K562 (cell line): Measurements from ENCODE around the gene RNF168. TPM values are rescaled to one million over a fixed set of nuclear protein-coding genes. Genes with fewer than 3 reads are reported as not detected.
A peak's percentile ranks its signal among the peaks of the same experiment; 100 is the strongest.

Source experiments
- ELF2 ChIP-seq: fragments of 250-450 bp; sonication (Bioruptor Pico); IDR thresholded peaks from 2 replicates; pipeline ENCODE4 v1.5.0; 2021; ENCODE audit warnings: mild to moderate bottlenecking
- ESRRA ChIP-seq: fragments of 450-650 bp; IDR thresholded peaks from 2 replicates; pipeline ENCODE4 v1.6.1; 2014; ENCODE audit warnings: low read depth, mild to moderate bottlenecking, moderate library complexity, borderline replicate concordance
- GATAD2B ChIP-seq: fragments of 450-650 bp; IDR thresholded peaks from 2 replicates; pipeline ENCODE4 v1.6.1; 2017; ENCODE audit warnings: mild to moderate bottlenecking, borderline replicate concordance
- MAZ ChIP-seq, 2 experiments: fragments of 450-650 bp in 1 of 2; sonication (generic) in 1 of 2; formaldehyde crosslinking; IDR thresholded peaks in 1 of 2; conservative IDR thresholded peaks in 1 of 2; 2 replicates each; pipeline versions ENCODE4 v1.4.0 to v1.5.0; 2020; ENCODE audit warnings: mild to moderate bottlenecking in 1 of 2, missing genetic modification reagents in 1 of 2
- OTX1 ChIP-seq: fragments of 450-650 bp; formaldehyde crosslinking; IDR thresholded peaks from 2 replicates; pipeline ENCODE4 v1.4.0; 2022; ENCODE audit warnings: mild to moderate bottlenecking
- RB1 ChIP-seq: fragments of 450-650 bp; IDR thresholded peaks from 2 replicates; pipeline ENCODE4 v1.6.1; 2017; ENCODE audit warnings: low read depth, mild to moderate bottlenecking
- SMARCB1 ChIP-seq: IDR thresholded peaks from 2 replicates; pipeline ENCODE4 v1.6.1; 2011; ENCODE audit warnings: improper control_type of control experiment, low read depth; ENCODE audit not compliant: insufficient read length
- SNRNP70 ChIP-seq: fragments of 200-400 bp; formaldehyde crosslinking; optimal IDR thresholded peaks from 2 replicates; pipeline ENCODE3; 2017; ENCODE audit warnings: low read depth, low read length
- ZNF324 ChIP-seq: fragments of 250-450 bp; sonication (Bioruptor Pico); IDR thresholded peaks from 2 replicates; pipeline ENCODE4 v1.4.0; 2020; ENCODE audit warnings: mild to moderate bottlenecking
- ZNF699 ChIP-seq: fragments of 250-450 bp; sonication (Bioruptor Pico); IDR thresholded peaks from 2 replicates; pipeline ENCODE4 v1.8.0; 2021; ENCODE audit warnings: mild to moderate bottlenecking, moderate library complexity; ENCODE audit not compliant: insufficient replicate concordance
- polyA plus RNA-seq, 8 experiments: library from polyadenylated mRNA; depleted of rRNA in 4 of 8; stranded (reverse) in 5 of 8; unstranded in 3 of 8; fragments of >200 nt; fragmentation: Nextera tagmentation in 2 of 8; fragmentation: Illumina TruSeq in 1 of 8; extraction: Ambion mirVana in 2 of 8; extraction: Trizol in 1 of 8; gene quantifications; 2 replicates each; pipeline versions ENCODE4 v1.2.1 to v1.2.3, GENCODE V29; 2011 to 2014; ENCODE audit warnings: inconsistent platforms in 1 of 8, missing spikeins in 1 of 8
- total RNA-seq, 7 experiments: library from RNA; depleted of rRNA in 6 of 7; stranded (reverse); fragments of >200 nt in 6 of 7; fragmentation: Illumina TruSeq in 2 of 7; extraction: Trizol in 2 of 7; gene quantifications; 2 replicates each; pipeline versions ENCODE4 v1.2.1 to v1.2.3, GENCODE V29; 2011 to 2021; ENCODE audit warnings: low replicate concordance in 1 of 7
- TF ChIP-seq, protein P1 (sequence below): fragments of 450-650 bp; IDR thresholded peaks from 2 replicates; pipeline ENCODE4 v1.6.1; 2014; ENCODE audit warnings: low read depth, mild to moderate bottlenecking, moderate library complexity, borderline replicate concordance
- TF ChIP-seq, protein P2 (sequence below): sonication (generic); formaldehyde crosslinking; IDR thresholded peaks from 2 replicates; pipeline ENCODE4 v1.8.0; 2023; ENCODE audit warnings: missing genetic modification reagents, mild to moderate bottlenecking, borderline replicate concordance

The RNF168 gene
- total and polyA plus RNA-seq, 9 of the 15 experiments (the other 6 are each of a cell fraction or from before 2014, with no cell fraction given), result 6.0 to 32.1 (median 16.6) TPM

GRCh38 chr3:196528639-196529233 is 25.2 kb upstream of the RNF168 start (continued):
- TF ChIP-seq, protein P1, sequence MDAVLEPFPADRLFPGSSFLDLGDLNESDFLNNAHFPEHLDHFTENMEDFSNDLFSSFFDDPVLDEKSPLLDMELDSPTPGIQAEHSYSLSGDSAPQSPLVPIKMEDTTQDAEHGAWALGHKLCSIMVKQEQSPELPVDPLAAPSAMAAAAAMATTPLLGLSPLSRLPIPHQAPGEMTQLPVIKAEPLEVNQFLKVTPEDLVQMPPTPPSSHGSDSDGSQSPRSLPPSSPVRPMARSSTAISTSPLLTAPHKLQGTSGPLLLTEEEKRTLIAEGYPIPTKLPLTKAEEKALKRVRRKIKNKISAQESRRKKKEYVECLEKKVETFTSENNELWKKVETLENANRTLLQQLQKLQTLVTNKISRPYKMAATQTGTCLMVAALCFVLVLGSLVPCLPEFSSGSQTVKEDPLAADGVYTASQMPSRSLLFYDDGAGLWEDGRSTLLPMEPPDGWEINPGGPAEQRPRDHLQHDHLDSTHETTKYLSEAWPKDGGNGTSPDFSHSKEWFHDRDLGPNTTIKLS, result peak; percentile 53; the same call in 1 of the 2 replicates
- TF ChIP-seq ELF2 (CRISPR knock-in tag) (no peak), OTX1 (CRISPR knock-in tag) (no peak), GATAD2B (peak; percentile 80), ZNF324 (CRISPR knock-in tag) (no peak), MAZ (CRISPR knock-in tag; conservative IDR thresholded peaks at IDR 0.05 in 1 of 2, IDR thresholded peaks at IDR 0.05 in 1 of 2) (peak; percentile 61 to 65; a peak in 3 of 4 replicates), ZNF699 (CRISPR knock-in tag) (no peak), SNRNP70 (no peak), SMARCB1 (no peak), RB1 (peak; percentile 93), ESRRA (peak; percentile 58; the same call in 1 of the 2 replicates)
- TF ChIP-seq, protein P2, sequence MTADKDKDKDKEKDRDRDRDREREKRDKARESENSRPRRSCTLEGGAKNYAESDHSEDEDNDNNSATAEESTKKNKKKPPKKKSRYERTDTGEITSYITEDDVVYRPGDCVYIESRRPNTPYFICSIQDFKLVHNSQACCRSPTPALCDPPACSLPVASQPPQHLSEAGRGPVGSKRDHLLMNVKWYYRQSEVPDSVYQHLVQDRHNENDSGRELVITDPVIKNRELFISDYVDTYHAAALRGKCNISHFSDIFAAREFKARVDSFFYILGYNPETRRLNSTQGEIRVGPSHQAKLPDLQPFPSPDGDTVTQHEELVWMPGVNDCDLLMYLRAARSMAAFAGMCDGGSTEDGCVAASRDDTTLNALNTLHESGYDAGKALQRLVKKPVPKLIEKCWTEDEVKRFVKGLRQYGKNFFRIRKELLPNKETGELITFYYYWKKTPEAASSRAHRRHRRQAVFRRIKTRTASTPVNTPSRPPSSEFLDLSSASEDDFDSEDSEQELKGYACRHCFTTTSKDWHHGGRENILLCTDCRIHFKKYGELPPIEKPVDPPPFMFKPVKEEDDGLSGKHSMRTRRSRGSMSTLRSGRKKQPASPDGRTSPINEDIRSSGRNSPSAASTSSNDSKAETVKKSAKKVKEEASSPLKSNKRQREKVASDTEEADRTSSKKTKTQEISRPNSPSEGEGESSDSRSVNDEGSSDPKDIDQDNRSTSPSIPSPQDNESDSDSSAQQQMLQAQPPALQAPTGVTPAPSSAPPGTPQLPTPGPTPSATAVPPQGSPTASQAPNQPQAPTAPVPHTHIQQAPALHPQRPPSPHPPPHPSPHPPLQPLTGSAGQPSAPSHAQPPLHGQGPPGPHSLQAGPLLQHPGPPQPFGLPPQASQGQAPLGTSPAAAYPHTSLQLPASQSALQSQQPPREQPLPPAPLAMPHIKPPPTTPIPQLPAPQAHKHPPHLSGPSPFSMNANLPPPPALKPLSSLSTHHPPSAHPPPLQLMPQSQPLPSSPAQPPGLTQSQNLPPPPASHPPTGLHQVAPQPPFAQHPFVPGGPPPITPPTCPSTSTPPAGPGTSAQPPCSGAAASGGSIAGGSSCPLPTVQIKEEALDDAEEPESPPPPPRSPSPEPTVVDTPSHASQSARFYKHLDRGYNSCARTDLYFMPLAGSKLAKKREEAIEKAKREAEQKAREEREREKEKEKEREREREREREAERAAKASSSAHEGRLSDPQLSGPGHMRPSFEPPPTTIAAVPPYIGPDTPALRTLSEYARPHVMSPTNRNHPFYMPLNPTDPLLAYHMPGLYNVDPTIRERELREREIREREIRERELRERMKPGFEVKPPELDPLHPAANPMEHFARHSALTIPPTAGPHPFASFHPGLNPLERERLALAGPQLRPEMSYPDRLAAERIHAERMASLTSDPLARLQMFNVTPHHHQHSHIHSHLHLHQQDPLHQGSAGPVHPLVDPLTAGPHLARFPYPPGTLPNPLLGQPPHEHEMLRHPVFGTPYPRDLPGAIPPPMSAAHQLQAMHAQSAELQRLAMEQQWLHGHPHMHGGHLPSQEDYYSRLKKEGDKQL (CRISPR knock-in tag), result 0 out of 2 replicates have a peak, but pooled peaks have one; percentile 60
